ENCODE measurements around the gene PEPD. TPM values are rescaled to one million over a fixed set of nuclear protein-coding genes. Genes with fewer than 3 reads are reported as not detected.

Gene PEPD
- total and polyA plus RNA-seq, 2 donors (not counting 3 experiments of a cell fraction or from before 2014, with no cell fraction given) = 73.7 to 126 TPM

- H3K9me1 ChIP-seq (replicated peaks; ENCODE audit: control insufficient read depth, extremely low read depth, insufficient read depth, low read length) = no peaks in the 10 kb centered on the region
- H4K20me1 ChIP-seq (replicated peaks; ENCODE audit: control insufficient read depth, extremely low read depth, insufficient read depth, low read length) = peaks cover 6% of the 10 kb centered on the region
- FAIRE-seq (no peak), DNase-seq (ENCODE audit: low read depth, low spot score) (no peak)
- peaks cover 61% of the 10 kb centered on the region for H3K79me2 ChIP-seq (ENCODE audit: control insufficient read depth, insufficient read depth, low read length)
- peaks cover 5 to 16% of the 10 kb centered on the region in 2 experiments for H3K36me3 ChIP-seq (ENCODE audit: control insufficient read depth in 2 of 2, extremely low read depth in 1 of 2, insufficient read depth in 2 of 2, low read length in 2 of 2)
- BruUV-seq (replicated peaks) = no TSS peak
- intact Hi-C loops (cut with micrococcal nuclease) (no loop called here), dilution Hi-C loops (cut with MboI; ENCODE audit: extremely low pct_ligation_motif_present, low sequenced_read_pairs) (no loop called here)
- no peak overlapping the region for H3K27ac ChIP-seq (ENCODE audit: insufficient read depth, low read depth, low read length)
- ChIA-PET CTCF (interaction anchor here (0.9 to 2.0 kb wide), 3 partner anchors 10 to 148 kb away, joined by 3 to 8 read pairs (median 4); no protein-coding TSS in a partner anchor), POLR2A (no interaction called here)
- no peak overlapping the region for H3K9ac ChIP-seq (replicated peaks; ENCODE audit: extremely low read depth, insufficient read depth, low read length)
- H3K4me1 ChIP-seq (ENCODE audit: control insufficient read depth, extremely low read depth, insufficient read depth, low read length) = no peaks in the 10 kb centered on the region
- no peak overlapping the region for H3K4me3 ChIP-seq (replicated peaks in 1 of 3; ENCODE audit: insufficient read depth in 1 of 3, low read depth in 1 of 3, low read length in 3 of 3)
- no peaks in the 10 kb centered on the region for H3K27me3 ChIP-seq (ENCODE audit: control insufficient read depth in 2 of 2, insufficient read depth in 2 of 2, low read length in 2 of 2)
- no peak overlapping the region for H3K4me2 ChIP-seq (ENCODE audit: insufficient read depth, low read length)
- no peaks in the 10 kb centered on the region for H3K9me3 ChIP-seq (replicated peaks; ENCODE audit: control insufficient read depth, insufficient read depth, low read length)
- H2AFZ ChIP-seq (ENCODE audit: low read depth, low read length) = no peak overlapping the region
- TF ChIP-seq EZH2 (IDR thresholded peaks at IDR 0.05; ENCODE audit: borderline replicate concordance, low read depth, low read length, severe bottlenecking) = no peak
- no peak for TF ChIP-seq GATA2 (IDR thresholded peaks at IDR 0.05; ENCODE audit: insufficient read depth, insufficient read length, low read depth, low read length)
Observed at GRCh38 chr19:33383720-33384292, 137.8 kb downstream of the PEPD start.

DNA sequence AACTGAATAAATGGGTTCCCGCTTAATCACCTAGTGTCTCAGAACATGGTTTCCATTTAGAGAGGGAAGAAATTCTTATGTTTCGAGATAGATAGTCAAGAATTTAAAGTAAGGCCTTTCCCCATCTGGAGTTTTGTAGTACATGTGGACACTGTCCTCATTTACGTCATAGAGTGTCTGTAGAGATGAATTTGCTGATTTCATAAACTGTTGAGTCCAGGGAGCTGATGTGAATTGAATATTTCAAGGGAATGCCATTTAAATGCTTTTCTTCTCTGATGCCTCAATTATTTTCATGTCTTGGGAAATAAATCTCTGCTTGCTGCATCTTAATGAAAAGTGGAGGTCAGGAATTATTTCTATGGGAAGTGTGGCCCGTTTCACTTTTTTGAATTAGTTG, 138.6 kb downstream of the PEPD start:
- H3K27me3 ChIP-seq (ENCODE audit: control insufficient read depth in 2 of 2, insufficient read depth in 2 of 2, low read length in 2 of 2) = no peaks in the 10 kb centered on the region
- no peaks in the 10 kb centered on the region for H3K9me3 ChIP-seq (replicated peaks; ENCODE audit: control insufficient read depth, insufficient read depth, low read length)
- intact Hi-C loops (cut with micrococcal nuclease) = no loop called here
- peaks cover 3% of the 10 kb centered on the region for H3K4me1 ChIP-seq (ENCODE audit: control insufficient read depth, extremely low read depth, insufficient read depth, low read length)
- dilution Hi-C loops (cut with MboI; ENCODE audit: extremely low pct_ligation_motif_present, low sequenced_read_pairs) = no loop called here
- H3K9me1 ChIP-seq (replicated peaks; ENCODE audit: control insufficient read depth, extremely low read depth, insufficient read depth, low read length) = no peaks in the 10 kb centered on the region
- peaks cover 5 to 16% of the 10 kb centered on the region in 2 experiments for H3K36me3 ChIP-seq (ENCODE audit: control insufficient read depth in 2 of 2, extremely low read depth in 1 of 2, insufficient read depth in 2 of 2, low read length in 2 of 2)
- no peak overlapping the region for H3K27ac ChIP-seq (ENCODE audit: insufficient read depth, low read depth, low read length)
- H3K4me3 ChIP-seq (replicated peaks in 1 of 3; ENCODE audit: insufficient read depth in 1 of 3, low read depth in 1 of 3, low read length in 3 of 3) = no peak overlapping the region
- no TSS peak for BruUV-seq (replicated peaks)
- H3K79me2 ChIP-seq (ENCODE audit: control insufficient read depth, insufficient read depth, low read length) = peaks cover 70% of the 10 kb centered on the region
- DNase-seq (ENCODE audit: low read depth, low spot score) (no peak), FAIRE-seq (no peak)
- no peak overlapping the region for H3K4me2 ChIP-seq (ENCODE audit: insufficient read depth, low read length)
- peaks cover 6% of the 10 kb centered on the region for H4K20me1 ChIP-seq (replicated peaks; ENCODE audit: control insufficient read depth, extremely low read depth, insufficient read depth, low read length)
- H2AFZ ChIP-seq (ENCODE audit: low read depth, low read length) = no peak overlapping the region
- CTCF ChIA-PET = interaction anchor here (1.0 kb wide), 1 partner anchor 148 kb away, joined by 4 read pairs; no protein-coding TSS in a partner anchor
- POLR2A ChIA-PET = no interaction called here
- H3K9ac ChIP-seq (replicated peaks; ENCODE audit: extremely low read depth, insufficient read depth, low read length) = no peak overlapping the region
- no peak for TF ChIP-seq POLR2A (IDR thresholded peaks at IDR 0.05; ENCODE audit: low read depth, low read length)
- TF ChIP-seq POLR2AphosphoS5 (IDR thresholded peaks at IDR 0.05; ENCODE audit: insufficient read depth, low read depth, low read length) = no peak
- TF ChIP-seq, protein P1, sequence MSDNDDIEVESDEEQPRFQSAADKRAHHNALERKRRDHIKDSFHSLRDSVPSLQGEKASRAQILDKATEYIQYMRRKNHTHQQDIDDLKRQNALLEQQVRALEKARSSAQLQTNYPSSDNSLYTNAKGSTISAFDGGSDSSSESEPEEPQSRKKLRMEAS (IDR thresholded peaks at IDR 0.05; ENCODE audit: insufficient read depth, insufficient read length) = no peak
- no peak for TF ChIP-seq EZH2 (IDR thresholded peaks at IDR 0.05; ENCODE audit: borderline replicate concordance, low read depth, low read length, severe bottlenecking)
- TF ChIP-seq, protein P2, sequence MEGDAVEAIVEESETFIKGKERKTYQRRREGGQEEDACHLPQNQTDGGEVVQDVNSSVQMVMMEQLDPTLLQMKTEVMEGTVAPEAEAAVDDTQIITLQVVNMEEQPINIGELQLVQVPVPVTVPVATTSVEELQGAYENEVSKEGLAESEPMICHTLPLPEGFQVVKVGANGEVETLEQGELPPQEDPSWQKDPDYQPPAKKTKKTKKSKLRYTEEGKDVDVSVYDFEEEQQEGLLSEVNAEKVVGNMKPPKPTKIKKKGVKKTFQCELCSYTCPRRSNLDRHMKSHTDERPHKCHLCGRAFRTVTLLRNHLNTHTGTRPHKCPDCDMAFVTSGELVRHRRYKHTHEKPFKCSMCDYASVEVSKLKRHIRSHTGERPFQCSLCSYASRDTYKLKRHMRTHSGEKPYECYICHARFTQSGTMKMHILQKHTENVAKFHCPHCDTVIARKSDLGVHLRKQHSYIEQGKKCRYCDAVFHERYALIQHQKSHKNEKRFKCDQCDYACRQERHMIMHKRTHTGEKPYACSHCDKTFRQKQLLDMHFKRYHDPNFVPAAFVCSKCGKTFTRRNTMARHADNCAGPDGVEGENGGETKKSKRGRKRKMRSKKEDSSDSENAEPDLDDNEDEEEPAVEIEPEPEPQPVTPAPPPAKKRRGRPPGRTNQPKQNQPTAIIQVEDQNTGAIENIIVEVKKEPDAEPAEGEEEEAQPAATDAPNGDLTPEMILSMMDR (IDR thresholded peaks at IDR 0.05; ENCODE audit: extremely low read depth in 1 of 2, insufficient read depth in 1 of 2, low read depth in 1 of 2, low read length in 2 of 2) = no peak
- TF ChIP-seq JUN (IDR thresholded peaks at IDR 0.05; ENCODE audit: borderline replicate concordance, insufficient read depth, insufficient read length, low read depth) = no peak
- no peak for TF ChIP-seq GATA2 (IDR thresholded peaks at IDR 0.05; ENCODE audit: insufficient read depth, insufficient read length, low read depth, low read length)
- TF ChIP-seq MYC (IDR thresholded peaks at IDR 0.05; ENCODE audit: low read depth, low read length) = no peak
- TF ChIP-seq FOS (IDR thresholded peaks at IDR 0.05; ENCODE audit: borderline replicate concordance, insufficient read depth, low read length) = no peak
